Panc1 (cell line): ENCODE measurements around the gene ATXN8OS. TPM values are rescaled to one million over a fixed set of nuclear protein-coding genes. Genes with fewer than 3 reads are reported as not detected.

Experiments used
- ATAC-seq: fragments of 200-7000 bp; cut with Tn5 transposase; 2 replicates; pipeline ENCODE4 v1.9.1; 2020; ENCODE audit warnings: mild to moderate bottlenecking, moderate library complexity
- Bru-seq: library from RNA; stranded (reverse); fragments of 400-500 nt; gene quantifications from one replicate; lab custom pipeline; 2021; lab: Mats Ljungman, UMichigan
- BruChase-seq, 2 experiments: library from RNA; stranded (reverse); fragments of 400-500 nt; gene quantifications; one replicate each; lab custom pipeline; 2021; lab: Mats Ljungman, UMichigan
- BruUV-seq: library from RNA; stranded (reverse); fragments of 400-500 nt; replicated peaks from 2 replicates; lab custom pipeline; 2021; lab: Mats Ljungman, UMichigan
- CTCF ChIA-PET: fragments of 300-600 bp; sonication (Branson Sonifier 250); formaldehyde crosslinking; loops from one replicate; lab custom pipeline; 2022; ENCODE audit warnings: antibody characterized with exemption; lab: Charles Lee
- POLR2A ChIA-PET: fragments of 300-600 bp; sonication (Branson Sonifier 250); formaldehyde crosslinking; loops from one replicate; lab custom pipeline; 2022; ENCODE audit warnings: antibody characterized with exemption; lab: Charles Lee
- DNase-seq: peaks from one replicate; pipeline ENCODE4 v3.0.0-alpha.2; 2010; ENCODE audit warnings: low read depth, low spot score
- H3K27ac ChIP-seq: 2 replicates; pipeline ENCODE4 v1.5.1; 2011; ENCODE audit warnings: mild to moderate bottlenecking, low read length, inconsistent platforms
- H3K27me3 ChIP-seq: fragments of 200-500 bp; sonication (Bioruptor generic); 2 replicates; pipeline ENCODE4 v1.6.0; 2014; ENCODE audit warnings: low read length, inconsistent platforms; ENCODE audit not compliant: control insufficient read depth, insufficient read depth
- H3K36me3 ChIP-seq: fragments of 200-500 bp; sonication (Bioruptor generic); 2 replicates; pipeline ENCODE4 v1.5.1; 2014; ENCODE audit warnings: inconsistent platforms, mild to moderate bottlenecking, low read length, moderate library complexity; ENCODE audit not compliant: control insufficient read depth, insufficient read depth
- H3K4me1 ChIP-seq: 2 replicates; pipeline ENCODE4 v1.5.1; 2011; ENCODE audit warnings: inconsistent platforms, mild to moderate bottlenecking, low read length, moderate library complexity; ENCODE audit not compliant: control insufficient read depth, insufficient read depth
- H3K4me3 ChIP-seq, 2 experiments: 2 replicates each; pipeline ENCODE4 v1.5.1; 2011 to 2012; ENCODE audit warnings: low read depth in 2 of 2, low read length in 2 of 2, mild to moderate bottlenecking in 2 of 2, inconsistent platforms in 1 of 2, moderate library complexity in 1 of 2
- H3K9me3 ChIP-seq: fragments of 200-500 bp; sonication (Bioruptor generic); 2 replicates; pipeline ENCODE4 v1.5.1; 2014; ENCODE audit warnings: low read depth, mild to moderate bottlenecking, inconsistent platforms, low read length, moderate library complexity; ENCODE audit not compliant: control insufficient read depth, insufficient read depth
- CTCF ChIP-seq: fragments of 450-650 bp; IDR thresholded peaks from 2 replicates; pipeline ENCODE4 v1.5.1; 2017; ENCODE audit warnings: mild to moderate bottlenecking
- POLR2AphosphoS5 ChIP-seq: IDR thresholded peaks from 2 replicates; pipeline ENCODE4 v1.6.1; 2012; ENCODE audit warnings: mild to moderate bottlenecking, low read depth, low read length, moderate library complexity
- REST ChIP-seq, 2 experiments: IDR thresholded peaks; 2 replicates each; pipeline ENCODE4 v1.6.1; 2011 to 2012; ENCODE audit warnings: low read depth in 2 of 2, control low read depth in 1 of 2, low read length in 1 of 2, mild to moderate bottlenecking in 1 of 2, moderate library complexity in 1 of 2; ENCODE audit not compliant: insufficient read depth in 1 of 2
- SIN3A ChIP-seq: IDR thresholded peaks from 2 replicates; pipeline ENCODE4 v1.6.1; 2012; ENCODE audit warnings: low read depth, mild to moderate bottlenecking, low read length, moderate library complexity, borderline replicate concordance; ENCODE audit not compliant: insufficient read depth
- TCF7L2 ChIP-seq: IDR thresholded peaks from 2 replicates; pipeline ENCODE4 v1.6.1; 2011; ENCODE audit warnings: mild to moderate bottlenecking, low read depth, low read length, inconsistent platforms
- in situ Hi-C: cut with HindIII; loops from 2 replicates; pipeline ENCODE4 v1.10.0; 2016; ENCODE audit warnings: low sequenced_read_pairs, low pct_unique_long_range_greater_than_20kb
- intact Hi-C: fragments of 100-400 bp; cut with micrococcal nuclease; formaldehyde crosslinking; loops from one replicate; pipeline ENCODE4 v1.10.0; 2022; ENCODE audit not compliant: unreplicated experiment
- long read RNA-seq: library from polyadenylated mRNA; unstranded; transcript quantifications from one replicate; pipeline ENCODE4 v2.0.0, GENCODE V29; 2021; ENCODE audit not compliant: unreplicated experiment
- polyA plus RNA-seq: library from polyadenylated mRNA; unstranded; fragments of >200 nt; gene quantifications from one replicate; pipeline ENCODE4 v1.2.1, GENCODE V29; 2012; ENCODE audit warnings: missing spikeins; ENCODE audit not compliant: insufficient read length
- total RNA-seq: library from RNA; stranded (reverse); gene quantifications from one replicate; pipeline ENCODE4 v1.2.1, GENCODE V29; 2021; ENCODE audit not compliant: unreplicated experiment

Gene ATXN8OS
- total RNA-seq, result not detected
- not detected for polyA plus RNA-seq
- Bru-seq, nascent RNA, result not detected
- BruChase-seq, experiment 1, labeled RNA remaining after a 2-hour chase, result not detected
- BruChase-seq, experiment 2, labeled RNA remaining after a 6-hour chase, result not detected
- long read RNA-seq, result 0 reads

- no TSS peak for BruUV-seq
These were observed at the start of gene ATXN8OS for GRCh38 chr13:70107498-70108281. Gene ATXN8OS (plus strand): TSS chr13:70107826.

More at GRCh38 chr13:70107498-70108281, at the start of gene ATXN8OS:
- CTCF ChIA-PET, result no interaction called here
- Histone ChIP-seq H3K4me1 (no peaks in the 10 kb centered on the region), H3K4me3 (no peak within 1 kb of the TSS), H3K9me3 (no peaks in the 10 kb centered on the region), H3K27me3 (no peaks in the 10 kb centered on the region), H3K27ac (no peak within 1 kb of the TSS), H3K36me3 (no peaks in the 10 kb centered on the region)
- POLR2A ChIA-PET, result no interaction called here
- no peak for ATAC-seq
- intact Hi-C loops (no loop called here), in situ Hi-C loops (no loop called here)
- TF ChIP-seq REST (IDR thresholded peaks at IDR 0.05; ENCODE audit: insufficient read depth in 1 of 2, low read depth in 2 of 2, low read length in 1 of 2) (no peak), TCF7L2 (no peak), CTCF (no peak), POLR2AphosphoS5 (no peak), SIN3A (no peak)
- DNase-seq, result no peak
